HepG2 (cell line): ENCODE data around the gene RAB24. TPM values are rescaled to one million over a fixed set of nuclear protein-coding genes. Genes with fewer than 3 reads are reported as not detected.

Experiments
- ATF2 ChIP-seq: sonication (generic); formaldehyde crosslinking; IDR thresholded peaks from 2 replicates; pipeline ENCODE4 v1.4.0; 2020; ENCODE audit warnings: missing genetic modification reagents
- CENPX ChIP-seq: sonication (generic); formaldehyde crosslinking; IDR thresholded peaks from 2 replicates; pipeline ENCODE4 v1.9.0; 2021; ENCODE audit warnings: mild to moderate bottlenecking, missing genetic modification reagents, moderate library complexity
- CERS6 ChIP-seq: sonication (generic); formaldehyde crosslinking; IDR thresholded peaks from 2 replicates; pipeline ENCODE4 v1.5.0; 2020; ENCODE audit warnings: missing genetic modification reagents
- FOXP4 ChIP-seq: sonication (generic); formaldehyde crosslinking; IDR thresholded peaks from 2 replicates; pipeline ENCODE4 v1.4.0; 2020; ENCODE audit warnings: missing genetic modification reagents
- HOMEZ ChIP-seq: IDR thresholded peaks from 2 replicates; pipeline ENCODE4 v1.6.1; 2016; ENCODE audit warnings: low read depth
- HOXA3 ChIP-seq: sonication (generic); formaldehyde crosslinking; IDR thresholded peaks from 2 replicates; pipeline ENCODE4 v1.5.0; 2020; ENCODE audit warnings: missing genetic modification reagents
- KLF11 ChIP-seq: IDR thresholded peaks from 2 replicates; pipeline ENCODE4 v1.6.1; 2016; ENCODE audit warnings: missing compliant biosample characterization
- NBN ChIP-seq: fragments of 450-650 bp; conservative IDR thresholded peaks from 2 replicates; pipeline ENCODE4 v1.6.1; 2017
- NR2F1 ChIP-seq, 2 experiments: fragments of 450-650 bp in 1 of 2; formaldehyde crosslinking in 1 of 2; IDR thresholded peaks; 2 replicates each; pipeline versions ENCODE4 v1.5.0 to v1.6.1; 2016 to 2020; ENCODE audit warnings: mild to moderate bottlenecking in 1 of 2, missing compliant biosample characterization in 1 of 2, missing genetic modification reagents in 1 of 2, moderate library complexity in 1 of 2
- RBM39 ChIP-seq: fragments of 200-400 bp; formaldehyde crosslinking; IDR thresholded peaks from one replicate; pipeline ENCODE4 v1.6.1; 2018; ENCODE audit warnings: antibody characterized with exemption, mild to moderate bottlenecking, low read depth, low read length; ENCODE audit not compliant: poor library complexity, severe bottlenecking
- RFX5 ChIP-seq: IDR thresholded peaks from 2 replicates; pipeline ENCODE4 v1.6.1; 2011; ENCODE audit warnings: low read depth, low read length, improper control_type of control experiment
- SAP130 ChIP-seq: IDR thresholded peaks from 2 replicates; pipeline ENCODE4 v1.6.1; 2016; ENCODE audit warnings: low read depth
- TEAD3 ChIP-seq: optimal IDR thresholded peaks from 2 replicates; pipeline ENCODE3; 2016; ENCODE audit warnings: borderline replicate concordance
- TFAP4 ChIP-seq: sonication (generic); IDR thresholded peaks from 2 replicates; pipeline ENCODE4 v1.6.1; 2016; ENCODE audit warnings: low read depth, borderline replicate concordance
- THAP7 ChIP-seq: sonication (generic); formaldehyde crosslinking; IDR thresholded peaks from 2 replicates; pipeline ENCODE4 v1.8.1; 2023; ENCODE audit warnings: mild to moderate bottlenecking, missing genetic modification reagents
- ZKSCAN1 ChIP-seq: fragments of 150-350 bp; IDR thresholded peaks from 2 replicates; pipeline ENCODE4 v1.6.1; 2014; ENCODE audit warnings: low read length
- ZNF335 ChIP-seq: sonication (generic); formaldehyde crosslinking; IDR thresholded peaks from 2 replicates; pipeline ENCODE4 v1.4.0; 2020; ENCODE audit warnings: missing genetic modification reagents
- ZNF558 ChIP-seq: sonication (generic); formaldehyde crosslinking; IDR thresholded peaks from 2 replicates; pipeline ENCODE4 v1.9.0; 2022; ENCODE audit warnings: mild to moderate bottlenecking, missing genetic modification reagents, borderline replicate concordance
- ZNF576 ChIP-seq: sonication (generic); formaldehyde crosslinking; IDR thresholded peaks from 2 replicates; pipeline ENCODE4 v1.4.0; 2020; ENCODE audit warnings: mild to moderate bottlenecking, missing genetic modification reagents
- ZNF709 ChIP-seq: sonication (generic); formaldehyde crosslinking; IDR thresholded peaks from 2 replicates; pipeline ENCODE4 v1.5.0; 2020; ENCODE audit warnings: mild to moderate bottlenecking, missing genetic modification reagents
- ZNF749 ChIP-seq: sonication (generic); formaldehyde crosslinking; IDR thresholded peaks from 2 replicates; pipeline ENCODE4 v1.8.0; 2022; ENCODE audit warnings: mild to moderate bottlenecking, missing genetic modification reagents, moderate library complexity, borderline replicate concordance
- ZNF878 ChIP-seq: sonication (generic); formaldehyde crosslinking; IDR thresholded peaks from 2 replicates; pipeline ENCODE4 v1.8.1; 2023; ENCODE audit warnings: mild to moderate bottlenecking, missing genetic modification reagents, moderate library complexity
- ZSCAN12 ChIP-seq: sonication (generic); formaldehyde crosslinking; IDR thresholded peaks from 2 replicates; pipeline ENCODE4 v1.9.0; 2021; ENCODE audit warnings: mild to moderate bottlenecking, missing genetic modification reagents
- polyA plus RNA-seq, 8 experiments: library from polyadenylated mRNA; depleted of rRNA in 3 of 8; stranded (reverse) in 7 of 8; unstranded in 1 of 8; fragments of >200 nt; fragmentation: Illumina TruSeq in 4 of 8; extraction: Trizol in 4 of 8; gene quantifications; 2 replicates each; pipeline versions ENCODE4 v1.2.1 to v1.2.3, GENCODE V29; 2011 to 2016; ENCODE audit warnings: low read depth in 4 of 8, missing spikeins in 1 of 8, mixed read lengths in 1 of 8; ENCODE audit not compliant: insufficient read depth in 1 of 8
- total RNA-seq, 5 experiments: library from RNA; depleted of rRNA; stranded (reverse); fragments of >200 nt; fragmentation: Illumina TruSeq; extraction: Trizol; gene quantifications; 2 replicates each; pipeline ENCODE4 v1.2.3, GENCODE V29; 2016; ENCODE audit warnings: low read depth in 1 of 5

RAB24 gene
- total and polyA plus RNA-seq, 2 of the 13 experiments (the other 11 are each of a cell fraction or from before 2014, with no cell fraction given): 22.9 to 63.7 TPM

GRCh38 chr5:177325868-177326381 is 22.4 kb upstream of the RAB24 start (continued):
- no peak for TF ChIP-seq ZNF709 (CRISPR knock-in tag)
- TF ChIP-seq NBN: no peak
- TF ChIP-seq ZSCAN12 (CRISPR knock-in tag): no peak
- no peak for TF ChIP-seq RFX5
- TF ChIP-seq ATF2 (CRISPR knock-in tag): peak; percentile 52; the same call in 1 of the 2 replicates
- TF ChIP-seq TEAD3 (CRISPR knock-in tag): peak; percentile 84
- TF ChIP-seq SAP130 (CRISPR knock-in tag): peak; percentile 54; the same call in 1 of the 2 replicates
- TF ChIP-seq ZNF576 (CRISPR knock-in tag): no peak
- TF ChIP-seq THAP7 (CRISPR knock-in tag): no peak
- no peak; a peak in 1 of 4 replicates for TF ChIP-seq NR2F1 (CRISPR knock-in tag; IDR thresholded peaks at IDR 0.05)
- TF ChIP-seq CENPX (CRISPR knock-in tag): no peak
- no peak; the same call in 1 of the 2 replicates for TF ChIP-seq HOMEZ (CRISPR knock-in tag)
- TF ChIP-seq KLF11: no peak
- no peak for TF ChIP-seq ZKSCAN1
- TF ChIP-seq FOXP4: 0 out of 2 replicates have a peak, but pooled peaks have one; percentile 29
- no peak for TF ChIP-seq ZNF749 (CRISPR knock-in tag)
- TF ChIP-seq ZNF558: no peak
- TF ChIP-seq ZNF335 (CRISPR knock-in tag): no peak
- TF ChIP-seq TFAP4: peak; percentile 92
- TF ChIP-seq ZNF878 (CRISPR knock-in tag): no peak
- no peak for TF ChIP-seq CERS6 (CRISPR knock-in tag)
- no peak for TF ChIP-seq HOXA3
- TF ChIP-seq RBM39: no peak
